COLO668 (cell line): Measurements from ENCODE around the gene SPATA46.

Experiments used
- DNase-seq: peaks from one replicate; lab custom pipeline; 2025; ENCODE audit not compliant: unreplicated experiment; lab: John Stamatoyannopoulos, UW

Gene SPATA46

GRCh38 chr1:162391790-162392563 is 15.3 kb upstream of the SPATA46 start:
- DNase-seq: peak; percentile 26

DNA sequence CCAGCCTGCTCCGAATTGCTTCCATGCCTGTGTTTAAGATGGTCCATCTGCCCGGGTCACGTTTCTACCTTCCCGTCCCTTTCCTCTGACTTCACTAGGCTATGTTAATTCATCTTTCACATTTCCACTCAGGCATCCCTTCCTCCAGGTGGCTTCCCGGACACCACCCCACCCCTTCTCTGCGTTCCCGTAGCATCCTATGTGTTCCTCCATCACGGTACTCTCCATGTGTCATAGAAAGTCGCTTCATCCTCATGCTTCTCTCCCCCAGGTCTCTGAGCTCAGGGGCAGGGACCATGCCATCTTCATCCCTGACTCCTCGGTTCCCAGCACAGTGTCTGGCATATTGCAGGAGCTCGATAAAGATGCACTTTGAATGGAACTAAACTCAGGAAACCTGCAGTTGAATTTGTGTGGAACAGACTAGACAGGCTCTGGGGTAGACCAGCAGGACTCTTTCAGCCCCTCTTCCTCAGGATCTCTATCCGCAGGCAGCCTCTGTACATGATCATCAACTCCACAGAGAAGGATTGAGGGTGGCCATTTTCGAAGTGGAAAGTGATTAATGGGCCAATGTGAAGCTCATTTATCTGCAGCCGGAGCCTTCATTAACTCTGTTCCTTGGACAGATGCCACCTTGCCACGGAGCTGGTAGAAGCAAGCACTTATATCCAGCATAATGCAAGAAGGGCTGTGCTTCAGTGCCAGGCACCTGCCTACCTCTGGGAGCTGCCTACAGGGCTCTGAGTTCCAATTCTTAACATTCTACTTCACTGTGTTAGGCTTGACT is 13.9 kb upstream of the SPATA46 start:
- no peak for DNase-seq

GRCh38 chr1:162389971-162390370 is 13.3 kb upstream of the SPATA46 start:
- DNase-seq: no peak

GRCh38 chr1:162389021-162389818 is 12.6 kb upstream of the SPATA46 start:
- DNase-seq: peak; percentile 57

DNA sequence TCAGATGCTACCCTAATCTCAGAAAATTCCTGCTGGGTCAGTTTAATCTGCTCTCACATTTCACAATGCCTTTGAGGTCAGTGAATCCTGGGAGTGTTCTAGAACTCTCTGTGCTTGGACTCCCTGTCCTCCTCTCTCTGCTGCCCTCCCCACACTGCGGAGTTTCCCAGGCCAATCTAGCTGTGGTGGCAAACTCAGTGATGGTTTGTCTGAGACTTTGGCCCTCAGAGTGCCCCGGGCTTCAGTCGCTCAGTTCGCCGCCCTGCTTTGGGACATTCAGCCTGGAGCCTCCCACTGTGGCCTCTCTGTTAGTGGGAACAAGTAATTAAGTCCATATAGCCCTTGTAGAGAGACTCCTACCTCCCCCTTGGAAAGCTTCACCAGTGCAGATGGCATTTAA is 12.0 kb upstream of the SPATA46 start:
- DNase-seq: no peak

- DNase-seq: no peak
These were observed 11.5 kb upstream of the SPATA46 start for GRCh38 chr1:162388083-162388594.

DNA sequence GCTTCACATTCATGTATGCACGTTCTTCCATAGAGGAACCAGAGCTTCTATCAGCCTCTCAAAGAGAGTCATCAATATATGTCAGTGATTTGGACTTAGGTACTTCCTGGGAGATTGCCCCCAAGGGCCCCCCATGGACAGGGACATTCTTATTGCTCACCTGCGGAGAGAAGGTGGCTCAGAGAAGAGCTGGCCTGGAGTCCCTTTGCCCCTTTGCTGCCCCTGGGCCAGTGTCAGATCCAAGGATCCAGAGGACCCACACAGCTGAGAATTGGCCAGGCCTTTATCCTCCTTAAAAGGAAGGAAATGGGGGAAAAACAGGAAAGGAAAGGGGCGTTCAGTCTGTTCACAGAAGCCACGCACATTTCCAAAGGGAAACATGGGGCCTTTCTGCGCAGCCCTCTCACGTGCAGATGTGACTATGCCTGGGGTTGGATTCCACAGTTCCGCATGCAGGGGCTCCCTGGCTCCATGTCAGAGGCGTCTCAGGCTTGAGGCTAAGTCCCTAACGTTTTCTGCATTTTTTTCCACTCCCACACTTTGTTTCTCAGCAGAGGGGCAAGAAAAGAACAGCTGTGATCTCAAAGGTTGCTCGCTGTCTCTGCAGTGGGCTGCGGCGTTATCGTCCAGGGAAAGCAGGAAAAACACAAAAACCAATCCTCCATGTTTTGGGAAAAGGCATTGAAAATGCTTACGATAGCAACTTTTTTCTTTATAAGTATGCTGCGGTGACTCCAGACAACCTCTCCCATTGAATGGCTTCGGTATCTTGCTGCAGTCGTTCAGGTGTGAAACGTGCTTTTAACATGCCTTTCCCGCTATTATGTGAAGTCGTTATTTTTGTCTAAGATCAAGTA is 10.8 kb upstream of the SPATA46 start:
- DNase-seq: no peak

DNA sequence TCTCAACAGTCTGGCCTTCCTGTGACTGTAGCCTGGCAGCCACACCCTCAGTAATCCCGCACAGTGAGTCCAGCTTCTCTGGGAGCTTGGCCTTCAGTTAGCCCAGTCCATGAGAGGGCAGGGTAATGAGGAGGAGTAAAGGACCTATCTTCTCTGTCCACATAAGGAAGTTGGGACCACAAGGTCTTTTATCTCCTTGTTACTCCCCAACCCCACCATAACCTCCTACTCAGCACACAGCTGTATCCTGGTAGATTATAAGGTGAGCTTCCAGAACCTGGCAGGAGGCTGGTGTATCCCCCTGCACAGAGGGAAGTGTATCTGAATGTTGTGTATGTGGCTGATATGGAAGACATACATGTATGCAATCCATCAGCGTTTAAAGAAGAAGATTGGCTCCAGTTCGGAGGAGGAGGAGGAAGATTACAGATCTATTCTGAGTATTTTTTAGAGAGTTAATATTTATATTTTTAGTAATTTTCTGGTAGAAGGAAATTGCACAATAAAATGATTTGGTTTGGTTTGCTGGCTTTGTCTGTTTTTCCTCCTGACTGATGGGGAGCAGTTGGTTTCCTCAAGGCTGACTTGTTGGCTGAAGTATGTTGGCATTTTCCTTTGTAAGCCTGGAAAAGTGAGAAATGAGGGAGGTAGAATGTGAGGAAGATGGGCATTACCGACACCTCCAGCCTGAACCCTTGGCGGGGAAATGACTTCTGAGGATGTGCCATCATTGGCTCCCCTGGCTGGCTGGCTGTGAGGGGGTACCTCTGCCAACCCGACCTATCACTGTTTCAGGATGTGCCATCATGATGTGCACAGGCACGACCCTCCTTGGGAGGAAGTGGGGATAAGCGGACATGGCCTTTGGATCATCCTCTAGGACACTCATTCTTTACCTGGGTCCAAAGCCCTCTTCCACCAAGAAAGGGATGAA is 9.9 kb upstream of the SPATA46 start:
- no peak for DNase-seq

- no peak for DNase-seq
These were observed 9.0 kb upstream of the SPATA46 start for GRCh38 chr1:162385702-162386101.

GRCh38 chr1:162385280-162385623 is 8.6 kb upstream of the SPATA46 start:
- DNase-seq: no peak

DNA sequence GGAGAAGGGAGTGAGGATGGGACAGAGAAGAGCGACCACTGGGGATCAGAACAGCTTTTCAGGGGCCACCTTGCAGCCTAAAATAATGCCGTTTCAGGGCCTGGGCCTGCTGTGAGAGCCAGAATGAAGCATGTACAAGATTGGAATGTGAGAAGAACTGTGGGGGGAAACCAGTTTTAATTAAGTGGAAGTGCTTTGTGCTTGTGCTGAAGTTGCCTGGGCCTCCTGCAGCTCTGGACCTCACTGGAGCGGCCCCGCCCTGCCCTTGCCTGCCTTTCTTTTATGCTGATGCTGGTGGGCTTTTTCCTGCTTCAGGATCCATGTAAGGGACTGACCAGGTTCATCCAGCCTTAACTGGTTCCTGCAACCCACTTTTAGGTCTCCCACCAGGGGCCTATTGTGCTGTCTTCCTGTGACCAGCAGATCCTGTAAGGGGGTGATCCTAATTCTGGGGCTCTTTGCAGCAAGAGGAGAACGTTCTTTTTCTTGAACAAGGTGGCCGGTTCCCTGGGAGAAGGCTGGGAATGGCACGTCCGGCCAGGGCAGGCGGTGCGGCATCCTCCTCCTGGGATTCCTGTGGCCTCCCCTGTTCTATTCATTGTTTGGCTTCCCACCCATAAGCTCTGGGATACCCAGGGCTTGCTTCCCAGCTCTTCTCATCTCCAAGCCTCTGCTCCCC is 8.1 kb upstream of the SPATA46 start:
- no peak for DNase-seq

- DNase-seq: no peak
These were observed 7.5 kb upstream of the SPATA46 start for GRCh38 chr1:162384116-162384515.

- DNase-seq: no peak
These were observed 6.9 kb upstream of the SPATA46 start for GRCh38 chr1:162383516-162383915.

GRCh38 chr1:162383091-162383490 is 6.4 kb upstream of the SPATA46 start:
- no peak for DNase-seq

DNA sequence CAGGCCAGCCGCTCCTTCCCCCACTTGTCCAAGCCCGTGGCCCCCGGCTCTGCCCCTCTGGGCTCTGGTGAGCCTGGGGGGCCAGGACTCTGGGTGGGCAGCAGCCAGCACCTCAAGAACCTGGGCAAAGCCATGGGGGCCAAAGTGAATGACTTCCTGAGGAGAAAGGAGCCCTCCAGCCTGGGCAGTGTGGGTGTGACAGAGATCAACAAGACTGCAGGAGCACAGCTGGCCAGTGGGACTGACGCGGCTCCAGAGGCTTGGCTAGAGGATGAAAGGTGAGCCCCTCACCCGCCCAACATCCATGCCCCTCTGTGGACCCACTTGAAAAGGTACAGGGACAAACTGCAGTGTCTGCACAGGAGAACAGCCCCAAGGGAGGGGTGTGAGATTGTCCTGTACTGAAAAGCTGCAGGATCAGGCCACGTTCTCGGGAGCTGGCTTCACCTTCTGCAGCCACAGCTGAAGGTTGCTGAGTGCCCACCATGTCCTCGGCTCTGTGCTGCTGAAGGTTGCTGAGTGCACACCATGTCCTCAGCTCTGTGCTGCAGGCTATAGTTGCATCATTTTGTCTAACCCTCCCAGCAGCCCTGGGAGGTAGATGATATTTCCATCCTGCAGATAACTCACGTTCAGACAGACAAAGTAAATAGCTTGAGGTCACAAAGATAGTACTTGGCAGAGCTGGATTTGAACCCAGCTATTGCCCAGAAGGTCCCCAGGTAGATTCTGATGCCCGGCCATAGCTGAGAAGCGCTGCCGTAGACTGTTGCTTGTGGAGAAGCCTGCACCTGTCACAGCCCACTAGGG is 5.5 kb upstream of the SPATA46 start:
- no peak for DNase-seq

DNA sequence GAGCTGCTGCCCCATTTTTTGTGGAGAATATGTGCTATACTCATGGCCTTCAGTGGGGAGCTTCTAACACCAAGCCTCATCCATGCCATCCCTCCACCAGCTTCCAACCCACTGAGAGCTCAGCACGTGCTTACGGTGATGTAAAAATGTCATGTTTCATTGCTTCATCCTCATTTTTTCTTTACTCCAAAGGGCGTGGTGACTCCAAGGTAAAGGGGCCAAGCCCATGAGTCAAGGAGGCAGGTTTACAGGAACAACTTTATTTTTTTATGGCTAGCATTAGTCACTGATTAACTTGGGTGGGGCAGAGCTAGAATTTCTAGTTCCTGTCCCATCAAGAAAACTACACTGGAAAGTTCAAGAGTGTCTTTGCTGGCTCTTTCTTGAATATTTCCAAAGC is 4.7 kb upstream of the SPATA46 start, which contains the start of gene C1orf226:
C1orf226 (plus strand) TSS at position 346 of the 400 bp plus-strand sequence. CDS start 174 bp downstream, outside the sequence.
- DNase-seq: no peak

DNA sequence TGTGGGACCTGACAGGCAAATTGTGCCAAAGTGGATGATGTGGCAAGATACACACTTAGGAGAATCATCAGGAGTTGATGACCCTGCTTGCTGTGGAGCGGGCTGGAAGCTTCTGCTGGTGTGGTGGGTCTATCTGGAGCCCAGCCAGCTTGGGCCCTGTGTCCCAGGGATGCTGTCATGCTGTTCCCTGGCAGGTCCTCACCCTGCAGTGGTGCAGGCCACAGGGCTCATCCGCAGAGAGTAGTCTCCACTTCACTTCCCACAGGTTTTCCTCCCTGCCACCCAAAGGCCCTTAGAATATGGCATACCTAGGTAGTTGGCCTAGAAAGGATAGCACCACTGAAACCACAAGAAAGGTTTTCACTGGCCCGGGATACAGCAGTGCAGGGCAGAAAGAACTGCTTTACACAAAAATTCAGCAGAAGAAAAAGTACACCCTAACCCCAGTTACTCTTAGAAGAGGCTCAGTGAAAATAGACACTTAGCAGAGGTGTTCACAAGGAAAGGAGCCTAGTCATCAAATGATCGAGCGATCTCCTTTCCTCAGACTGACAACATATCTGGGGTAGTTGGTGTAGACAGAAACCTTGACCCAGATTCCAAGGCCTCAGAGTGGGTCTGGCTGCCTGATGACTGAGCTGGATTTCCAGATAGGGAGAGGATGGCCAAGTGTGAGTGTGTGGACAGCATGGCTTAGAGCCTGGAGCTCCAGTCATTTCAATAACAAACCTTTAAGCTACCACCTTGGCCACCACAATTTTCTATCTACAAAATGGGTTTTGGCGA is 3.6 kb upstream of the SPATA46 start:
- DNase-seq: no peak
